NCI-H82 treated with DMSO at 0.1 percent for 48 hours (cell line): ENCODE measurements around the gene ZNF677.
A peak's percentile ranks its signal among the peaks of the same experiment; 100 is the strongest.
"Not testable (repeated sequence)": the region's sequence is repeated elsewhere in the genome, so short reads cannot be mapped to it uniquely, and the experiment has no call there.

Experiments used
- DNase-seq: peaks from one replicate; lab custom pipeline; 2025; ENCODE audit not compliant: unreplicated experiment; lab: John Stamatoyannopoulos, UW

ZNF677 gene

GRCh38 chr19:53254411-53255341 is at the start of gene ZNF677:
Gene ZNF677 (minus strand): TSS chr19:53254873. CDS start chr19:53251550, 3,323 bp downstream.
- DNase-seq, result peak; percentile 6

GRCh38 chr19:53301341-53301740 is 46.7 kb upstream of the ZNF677 start:
- DNase-seq, result not testable (repeated sequence)

GRCh38 chr19:53294786-53295441 is 40.2 kb upstream of the ZNF677 start:
- DNase-seq, result no peak

- DNase-seq, result no peak
Observed at GRCh38 chr19:53290758-53291549, 36.3 kb upstream of the ZNF677 start.

GRCh38 chr19:53285087-53285486 is 30.4 kb upstream of the ZNF677 start:
- DNase-seq, result no peak

GRCh38 chr19:53281947-53282346 is 27.3 kb upstream of the ZNF677 start:
- DNase-seq, result not testable (repeated sequence)

GRCh38 chr19:53275480-53275879 is 20.8 kb upstream of the ZNF677 start:
- DNase-seq, result no peak

GRCh38 chr19:53272044-53272443 is 17.4 kb upstream of the ZNF677 start:
- DNase-seq, result no peak

- not testable (repeated sequence) for DNase-seq
Observed at GRCh38 chr19:53269861-53270260, 15.2 kb upstream of the ZNF677 start.

- DNase-seq, result not testable (repeated sequence)
Observed at GRCh38 chr19:53267623-53268022, 12.9 kb upstream of the ZNF677 start, which contains the start of gene VN1R4. Gene VN1R4 (minus strand): TSS chr19:53267723. CDS start chr19:53267665, 58 bp downstream.

- DNase-seq, result not testable (repeated sequence)
Observed at GRCh38 chr19:53257715-53258342, 3.2 kb upstream of the ZNF677 start, which contains the start of gene VN1R2. Gene VN1R2 (plus strand): TSS chr19:53258292. CDS start chr19:53258376, 84 bp downstream.

- DNase-seq, result no peak
Observed at GRCh38 chr19:53246498-53246897, 8.2 kb downstream of the ZNF677 start.

GRCh38 chr19:53237114-53237777 is 17.4 kb downstream of the ZNF677 start:
- DNase-seq, result no peak

- no peak for DNase-seq
Observed at GRCh38 chr19:53224606-53225005, 30.1 kb downstream of the ZNF677 start.

GRCh38 chr19:53222716-53223115 is 32.0 kb downstream of the ZNF677 start:
- DNase-seq, result not testable (repeated sequence)

GRCh38 chr19:53212703-53213320 is 41.9 kb downstream of the ZNF677 start:
- DNase-seq, result no peak

GRCh38 chr19:53211554-53211953 is 43.1 kb downstream of the ZNF677 start:
- DNase-seq, result not testable (repeated sequence)

- DNase-seq, result peak; percentile 44
Observed at GRCh38 chr19:53196777-53197396, 57.8 kb downstream of the ZNF677 start.

GRCh38 chr19:53195265-53195903 is 59.3 kb downstream of the ZNF677 start:
- peak; percentile 41 for DNase-seq
